GM12875 (cell line): ENCODE measurements around the gene DEK.

ENCODE experiments used
- H3K4me3 ChIP-seq: one replicate; pipeline ENCODE4 v1.5.1; 2011; ENCODE audit warnings: low read depth, low read length, control low read depth
- CTCF ChIP-seq: IDR thresholded peaks from 2 replicates; pipeline ENCODE4 v1.5.1; 2011; ENCODE audit warnings: low read depth, mild to moderate bottlenecking, control low read depth, inconsistent platforms, low read length, moderate library complexity, borderline replicate concordance; ENCODE audit not compliant: insufficient read depth

The DEK gene

GRCh38 chr6:18218233-18218632, 46.1 kb downstream of the DEK start:
- H3K4me3 ChIP-seq: no peak overlapping the region
- no peak for TF ChIP-seq CTCF

DNA sequence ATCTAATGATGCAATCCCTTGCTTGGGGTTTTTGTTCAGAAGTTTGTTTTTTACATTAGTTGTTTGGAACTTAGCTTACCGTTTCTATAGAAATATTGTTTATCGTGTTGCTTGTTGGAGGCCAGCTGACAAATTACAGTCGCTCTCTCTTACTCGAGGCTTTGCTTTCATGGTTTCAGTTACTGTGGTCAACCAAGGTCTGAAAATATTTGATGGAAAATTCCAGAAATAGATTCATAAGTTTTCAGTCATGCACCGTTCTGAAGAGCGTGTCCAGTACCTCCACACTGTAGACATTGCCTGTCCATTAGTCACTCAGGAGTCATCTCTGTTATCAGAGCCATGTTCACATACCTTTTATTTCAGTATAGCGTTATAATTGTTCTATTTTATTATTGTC, 47.9 kb downstream of the DEK start:
- no peak overlapping the region for H3K4me3 ChIP-seq
- TF ChIP-seq CTCF: no peak

DNA sequence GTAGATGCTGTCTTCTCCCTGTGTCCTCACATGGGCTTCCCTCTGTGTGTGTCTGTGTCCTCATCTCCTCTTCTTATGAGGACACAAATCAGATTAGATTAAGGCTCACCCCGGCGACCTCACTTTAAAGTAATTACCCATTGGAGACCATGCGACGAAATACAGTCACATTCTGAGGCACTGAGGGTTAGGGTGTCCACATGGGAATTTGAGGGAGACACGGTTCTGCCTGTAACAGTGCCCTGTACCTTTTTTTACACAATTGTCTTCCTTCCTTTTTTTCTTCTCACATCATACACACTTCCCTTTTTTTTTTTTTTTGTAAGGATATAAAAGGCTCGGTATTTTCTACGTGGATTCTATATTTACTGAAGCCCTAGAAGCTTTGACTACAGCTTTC, 48.9 kb downstream of the DEK start:
- TF ChIP-seq CTCF: no peak
- no peak overlapping the region for H3K4me3 ChIP-seq

GRCh38 chr6:18214003-18214402, 50.3 kb downstream of the DEK start:
- no peak for TF ChIP-seq CTCF
- no peak overlapping the region for H3K4me3 ChIP-seq

GRCh38 chr6:18213439-18213838, 50.9 kb downstream of the DEK start:
- no peak for TF ChIP-seq CTCF
- no peak overlapping the region for H3K4me3 ChIP-seq

DNA sequence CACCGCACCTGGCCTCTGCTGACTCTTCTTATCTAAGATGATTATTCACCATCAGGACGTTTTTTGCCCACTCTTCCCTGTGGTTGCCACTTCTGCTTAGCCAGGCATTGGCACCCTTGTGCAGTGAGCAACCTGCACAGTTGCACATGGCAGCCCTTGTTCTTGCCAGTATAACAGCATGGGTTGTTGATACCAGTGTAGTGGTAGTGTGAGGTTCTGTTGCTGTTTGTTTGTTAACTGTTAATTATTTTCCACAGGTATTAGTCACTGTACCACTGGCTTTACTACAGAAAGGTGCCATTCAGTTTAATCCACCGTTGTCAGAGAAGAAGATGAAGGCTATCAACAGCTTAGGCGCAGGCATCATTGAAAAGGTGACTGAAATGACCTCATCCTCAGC, 52.1 kb downstream of the DEK start:
- TF ChIP-seq CTCF: no peak
- no peak overlapping the region for H3K4me3 ChIP-seq

- TF ChIP-seq CTCF: no peak
- no peak overlapping the region for H3K4me3 ChIP-seq
These were observed 53.0 kb downstream of the DEK start for GRCh38 chr6:18211338-18211737.
